Common myeloid progenitor, CD34-positive (primary cell): Measurements from ENCODE around the gene ZBTB21.

Source experiments
- CTCF ChIA-PET: fragments of 350-600 bp; sonication (Branson Sonifier 250); formaldehyde crosslinking; loops from one replicate; lab custom pipeline; 2021; ENCODE audit warnings: antibody characterized with exemption; lab: Charles Lee
- POLR2A ChIA-PET: fragments of 350-600 bp; sonication (Branson Sonifier 250); formaldehyde crosslinking; loops from one replicate; lab custom pipeline; 2021; ENCODE audit warnings: antibody characterized with exemption; lab: Charles Lee
- DNase-seq, 3 donors: peaks; one replicate each; pipeline versions ENCODE4 v3.0.0 to v3.0.0-alpha.2; 2013
- H3K27ac ChIP-seq, 2 experiments: 1 replicate in 1 of 2; 2 replicates in 1 of 2; pipeline ENCODE4 v1.7.0; 2013; ENCODE audit warnings: inconsistent platforms in 2 of 2, low read length in 2 of 2, mild to moderate bottlenecking in 2 of 2, low read depth in 1 of 2, moderate library complexity in 1 of 2; ENCODE audit not compliant: severe bottlenecking in 2 of 2, insufficient read depth in 1 of 2, poor library complexity in 1 of 2
- H3K27me3 ChIP-seq, 5 experiments: replicated peaks in 2 of 5; 1 replicate in 3 of 5; 2 replicates in 2 of 5; pipeline versions ENCODE4 v1.6.1 to v1.7.0; 2013; ENCODE audit warnings: low read length in 4 of 5, mild to moderate bottlenecking in 2 of 5, moderate library complexity in 2 of 5, inconsistent platforms in 1 of 5; ENCODE audit not compliant: insufficient read depth in 5 of 5, control insufficient read depth in 4 of 5
- H3K36me3 ChIP-seq, 4 experiments: 1 replicate in 2 of 4; 2 replicates in 2 of 4; pipeline versions ENCODE4 v1.6.1 to v1.7.0; 2013; ENCODE audit warnings: low read length in 3 of 4, control low read depth in 1 of 4, mild to moderate bottlenecking in 1 of 4; ENCODE audit not compliant: control insufficient read depth in 4 of 4, insufficient read depth in 4 of 4
- H3K4me1 ChIP-seq, 4 experiments: 1 replicate in 3 of 4; 2 replicates in 1 of 4; pipeline versions ENCODE4 v1.6.1 to v1.7.1; 2013; ENCODE audit warnings: low read length in 3 of 4, mild to moderate bottlenecking in 3 of 4, control low read depth in 1 of 4, inconsistent platforms in 1 of 4, moderate library complexity in 1 of 4; ENCODE audit not compliant: control insufficient read depth in 4 of 4, insufficient read depth in 4 of 4; ENCODE audit errors: control extremely low read depth in 1 of 4
- H3K4me3 ChIP-seq, 7 experiments: 1 replicate in 4 of 7; 2 replicates in 3 of 7; pipeline versions ENCODE4 v1.5.1 to v1.7.0; 2013; ENCODE audit warnings: mild to moderate bottlenecking in 7 of 7, low read length in 6 of 7, moderate library complexity in 6 of 7, inconsistent platforms in 2 of 7, low read depth in 2 of 7, control low read depth in 1 of 7; ENCODE audit not compliant: insufficient read depth in 4 of 7, control insufficient read depth in 1 of 7; ENCODE audit errors: extremely low read depth in 1 of 7
- H3K9me3 ChIP-seq, 5 experiments: 1 replicate in 4 of 5; 2 replicates in 1 of 5; pipeline versions ENCODE4 v1.6.1 to v1.7.1; 2013; ENCODE audit warnings: low read length in 4 of 5, mild to moderate bottlenecking in 2 of 5, inconsistent platforms in 1 of 5, low read depth in 1 of 5, moderate library complexity in 1 of 5; ENCODE audit not compliant: control insufficient read depth in 4 of 5, insufficient read depth in 2 of 5; ENCODE audit errors: control extremely low read depth in 1 of 5
- WGBS: methylation state at CpG from one replicate; pipeline ENCODE4 v1.1.5; 2013; ENCODE audit not compliant: insufficient coverage; 5-methylcytosine and 5-hydroxymethylcytosine counted together

Gene ZBTB21

GRCh38 chr21:42040411-42041180 is 30.4 kb upstream of the ZBTB21 start:
- ChIA-PET POLR2A (no interaction called here), CTCF (interaction anchor here (1.2 kb wide), 1 partner anchor 67 kb away, joined by 3 read pairs; no protein-coding TSS in a partner anchor)
- no peaks in the 10 kb centered on the region for H3K9me3 ChIP-seq
- DNase-seq, result peak in 1 of 3 donors; percentile 23
- WGBS, result 94% methylated on average over 15 of the region's 18 CpGs
- peaks cover 0 to 7% (median 0%) of the 10 kb centered on the region in 4 experiments for H3K4me1 ChIP-seq
- H3K36me3 ChIP-seq, result no peaks in the 10 kb centered on the region
- no peak overlapping the region for H3K4me3 ChIP-seq
- no peak overlapping the region for H3K27ac ChIP-seq
- no peaks in the 10 kb centered on the region for H3K27me3 ChIP-seq

DNA sequence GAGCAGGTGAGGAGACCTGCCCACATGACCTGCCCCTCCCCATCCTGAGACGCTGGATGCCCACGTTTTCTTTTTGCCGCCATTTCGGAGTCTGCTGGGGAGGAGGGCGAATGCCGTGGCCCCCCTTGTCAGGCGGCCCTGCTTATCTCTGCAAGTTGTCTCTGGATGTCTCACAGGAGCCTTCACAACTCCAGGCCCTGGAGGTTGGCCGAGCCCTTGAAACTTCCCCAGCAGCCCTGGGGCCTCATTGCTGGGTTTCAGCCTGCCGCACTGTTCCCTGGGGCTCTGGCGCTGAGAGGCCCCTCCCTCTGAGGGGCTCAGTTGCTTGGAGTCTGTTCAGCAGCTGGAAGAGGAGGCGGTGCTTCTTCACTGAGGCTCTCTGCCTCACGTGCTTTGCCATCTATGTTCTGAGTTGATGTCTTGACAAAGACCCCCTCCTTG is 29.8 kb upstream of the ZBTB21 start:
- Histone ChIP-seq H3K4me1 (peaks cover 0 to 7% (median 0%) of the 10 kb centered on the region in 4 experiments), H3K4me3 (no peak overlapping the region), H3K36me3 (no peaks in the 10 kb centered on the region), H3K9me3 (no peaks in the 10 kb centered on the region), H3K27ac (no peak overlapping the region), H3K27me3 (no peaks in the 10 kb centered on the region)
- no peak for DNase-seq
- POLR2A ChIA-PET, result no interaction called here
- CTCF ChIA-PET, result interaction anchor here (0.9 kb wide), 1 partner anchor 11 kb away, joined by 3 read pairs; no protein-coding TSS in a partner anchor
- WGBS, result 88% methylated on average over 11 of the region's 12 CpGs

DNA sequence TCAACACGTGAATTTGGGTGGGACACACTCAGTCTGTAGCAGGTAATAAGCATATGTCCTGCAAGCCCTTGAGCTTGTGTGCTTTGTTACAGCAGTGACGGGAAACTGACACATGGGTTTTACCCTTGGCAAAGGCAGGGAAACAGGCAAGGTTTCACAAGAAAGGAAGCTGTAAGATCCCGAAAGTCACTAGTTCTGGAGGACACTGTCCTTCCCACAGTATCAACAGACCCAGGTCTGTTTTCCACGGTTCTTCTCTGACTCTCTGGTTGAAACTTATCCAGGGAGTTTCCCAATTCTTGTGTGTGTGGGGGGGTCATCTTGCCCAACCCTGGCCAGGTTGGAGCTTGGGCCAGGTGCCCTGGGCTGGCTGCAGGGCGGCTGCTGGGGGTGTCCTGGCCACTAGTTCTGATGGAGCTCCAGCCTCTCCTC is 29.3 kb upstream of the ZBTB21 start:
- 72% methylated on average over 4 of the region's 5 CpGs for WGBS
- H3K27ac ChIP-seq, result no peak overlapping the region
- H3K27me3 ChIP-seq, result no peaks in the 10 kb centered on the region
- H3K9me3 ChIP-seq, result no peaks in the 10 kb centered on the region
- peaks cover 0 to 7% (median 0%) of the 10 kb centered on the region in 4 experiments for H3K4me1 ChIP-seq
- no peak overlapping the region for H3K4me3 ChIP-seq
- ChIA-PET POLR2A (no interaction called here), CTCF (interaction anchor here (0.9 kb wide), 1 partner anchor 11 kb away, joined by 3 read pairs; no protein-coding TSS in a partner anchor)
- no peaks in the 10 kb centered on the region for H3K36me3 ChIP-seq
- DNase-seq, result no peak

- no peaks in the 10 kb centered on the region for H3K36me3 ChIP-seq
- H3K9me3 ChIP-seq, result no peaks in the 10 kb centered on the region
- H3K4me3 ChIP-seq, result no peak overlapping the region
- peaks cover 0 to 7% (median 0%) of the 10 kb centered on the region in 4 experiments for H3K4me1 ChIP-seq
- 88% methylated on average over 6 of the region's 8 CpGs for WGBS
- CTCF ChIA-PET, result interaction anchor here (0.9 to 1.2 kb wide), 3 partner anchors 9 to 74 kb away, joined by 3 read pairs; no protein-coding TSS in a partner anchor
- peak in 2 of 3 donors; percentile 25 to 41 for DNase-seq
- H3K27ac ChIP-seq, result no peak overlapping the region
- POLR2A ChIA-PET, result no interaction called here
- H3K27me3 ChIP-seq, result no peaks in the 10 kb centered on the region
Measured at GRCh38 chr21:42038826-42039425, 28.8 kb upstream of the ZBTB21 start.

- H3K36me3 ChIP-seq, result no peaks in the 10 kb centered on the region
- ChIA-PET CTCF (interaction anchor here (1.2 kb wide), 2 partner anchors 10 to 74 kb away, joined by 3 read pairs; no protein-coding TSS in a partner anchor), POLR2A (no interaction called here)
- H3K27ac ChIP-seq, result no peak overlapping the region
- DNase-seq, result no peak
- H3K9me3 ChIP-seq, result no peaks in the 10 kb centered on the region
- peaks cover 0 to 7% (median under 1%) of the 10 kb centered on the region in 4 experiments for H3K4me1 ChIP-seq
- no peak overlapping the region for H3K4me3 ChIP-seq
- no peaks in the 10 kb centered on the region for H3K27me3 ChIP-seq
- WGBS, result 95% methylated on average over 10 of the region's 10 CpGs
Measured at GRCh38 chr21:42038393-42038792, 28.2 kb upstream of the ZBTB21 start.

- Histone ChIP-seq H3K4me1 (peaks cover 0 to 7% (median 2%) of the 10 kb centered on the region in 4 experiments), H3K4me3 (no peak overlapping the region), H3K27me3 (no peaks in the 10 kb centered on the region), H3K36me3 (no peaks in the 10 kb centered on the region), H3K9me3 (no peaks in the 10 kb centered on the region), H3K27ac (no peak overlapping the region)
- POLR2A ChIA-PET, result no interaction called here
- 80% methylated on average over 9 of the region's 12 CpGs for WGBS
- CTCF ChIA-PET, result interaction anchor here (1.2 kb wide), 2 partner anchors 10 to 75 kb away, joined by 3 read pairs; no protein-coding TSS in a partner anchor
- DNase-seq, result no peak
Measured at GRCh38 chr21:42037943-42038342, 27.8 kb upstream of the ZBTB21 start.
